Measurements from ENCODE around the gene AUTS2. TPM values are rescaled to one million over a fixed set of nuclear protein-coding genes. Genes with fewer than 3 reads are reported as not detected.

Gene AUTS2
- total and polyA plus RNA-seq, 2 experiments from 2014 or later: 3.0 to 4.4 TPM

DNA sequence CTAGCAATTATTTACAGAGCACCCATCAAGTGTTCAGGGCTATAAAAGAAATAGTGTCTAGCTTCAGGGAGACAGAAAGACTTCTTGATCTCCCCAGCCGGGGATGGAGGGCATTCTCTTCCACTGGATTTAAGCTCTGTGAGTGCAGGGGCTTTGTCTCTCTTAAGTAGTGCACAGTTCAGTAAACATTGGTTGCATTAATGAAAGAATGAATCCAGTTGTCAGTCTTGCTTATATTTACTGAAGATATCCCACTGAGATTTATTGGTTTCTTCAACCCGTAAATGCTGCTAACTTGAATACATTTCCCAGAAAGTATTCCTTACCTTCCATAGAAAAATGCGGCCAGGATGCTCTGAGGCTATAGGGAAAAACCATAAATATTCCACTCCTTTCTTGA is 41.9 kb downstream of the AUTS2 start:
- Histone ChIP-seq H3K4me1 (ENCODE audit: insufficient read depth) (no peaks in the 10 kb centered on the region), H3K27me3 (replicated peaks; ENCODE audit: insufficient read depth) (no peaks in the 10 kb centered on the region), H3F3A (ENCODE audit: insufficient read depth) (no peaks in the 10 kb centered on the region), H2AFZ (no peak overlapping the region), H3K4me3 (no peak overlapping the region), H3K9ac (no peak overlapping the region), H3K36me3 (ENCODE audit: low read depth) (no peaks in the 10 kb centered on the region), H4K20me1 (ENCODE audit: insufficient read depth) (no peaks in the 10 kb centered on the region), H3K4me2 (ENCODE audit: unreplicated experiment) (no peak overlapping the region), H3K9me2 (ENCODE audit: insufficient read depth) (no peaks in the 10 kb centered on the region), H3K27ac (no peak overlapping the region), H3K79me2 (ENCODE audit: insufficient read depth) (no peaks in the 10 kb centered on the region), H3K9me3 (ENCODE audit: low read depth) (no peaks in the 10 kb centered on the region)
- 86 to 88% methylated on average over 3 of the region's 3 CpGs for WGBS, 2 experiments (ENCODE audit: low coverage in 1 of 2, low lambda C conversion rate in 2 of 2, missing lambda C conversion rate in 2 of 2)
- in situ Hi-C loops (cut with MboI): no loop called here
- TF ChIP-seq EZH2 (IDR thresholded peaks at IDR 0.05; ENCODE audit: insufficient read depth, poor library complexity, severe bottlenecking) (no peak), EZH2phosphoT487 (IDR thresholded peaks at IDR 0.05; ENCODE audit: insufficient read depth, low read depth) (no peak)
- DNase-seq: no peak

DNA sequence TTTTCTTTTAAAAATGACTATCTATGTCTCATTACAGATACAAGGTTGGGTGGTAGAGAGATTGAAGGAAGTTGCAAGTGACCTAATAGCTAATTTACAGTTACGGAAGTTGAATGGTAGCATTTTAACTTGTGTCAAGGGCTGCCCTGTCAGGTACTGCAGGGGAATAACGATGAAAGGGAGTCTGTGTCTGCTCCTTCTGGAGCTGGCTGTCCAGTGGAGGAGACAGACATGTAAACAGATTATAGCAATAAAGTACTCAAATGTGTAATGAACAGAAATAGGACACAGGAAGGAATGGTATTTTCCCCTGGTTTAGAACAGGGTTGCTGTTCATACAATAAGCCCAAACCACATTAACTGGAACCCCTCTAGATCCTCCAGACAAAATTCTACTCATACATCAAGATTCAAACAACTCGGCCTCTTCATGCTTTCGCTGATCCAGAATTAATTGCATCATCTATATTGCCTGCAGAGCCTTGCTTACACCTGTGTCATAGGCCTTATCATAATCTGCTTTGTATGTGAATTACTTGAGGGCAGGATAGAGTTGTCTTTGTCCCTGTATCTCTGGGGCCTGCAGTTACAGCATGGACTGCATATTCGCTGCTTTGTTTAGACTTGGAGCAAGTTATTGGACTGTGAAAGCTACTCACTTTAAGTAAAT is 42.8 kb downstream of the AUTS2 start:
- Histone ChIP-seq H2AFZ (no peak overlapping the region), H4K20me1 (ENCODE audit: insufficient read depth) (no peaks in the 10 kb centered on the region), H3K27ac (no peak overlapping the region), H3K79me2 (ENCODE audit: insufficient read depth) (no peaks in the 10 kb centered on the region), H3K9me3 (ENCODE audit: low read depth) (no peaks in the 10 kb centered on the region), H3K36me3 (ENCODE audit: low read depth) (no peaks in the 10 kb centered on the region), H3K4me2 (ENCODE audit: unreplicated experiment) (no peak overlapping the region), H3K4me3 (no peak overlapping the region), H3K27me3 (replicated peaks; ENCODE audit: insufficient read depth) (no peaks in the 10 kb centered on the region), H3K9me2 (ENCODE audit: insufficient read depth) (no peaks in the 10 kb centered on the region), H3K9ac (no peak overlapping the region), H3F3A (ENCODE audit: insufficient read depth) (no peaks in the 10 kb centered on the region), H3K4me1 (ENCODE audit: insufficient read depth) (no peaks in the 10 kb centered on the region)
- TF ChIP-seq EZH2 (IDR thresholded peaks at IDR 0.05; ENCODE audit: insufficient read depth, poor library complexity, severe bottlenecking): no peak
- no peak for TF ChIP-seq EZH2phosphoT487 (IDR thresholded peaks at IDR 0.05; ENCODE audit: insufficient read depth, low read depth)
- DNase-seq: no peak
- WGBS, 2 experiments (ENCODE audit: low coverage in 1 of 2, low lambda C conversion rate in 2 of 2, missing lambda C conversion rate in 2 of 2): 85 to 87% methylated on average over 5 of the region's 5 CpGs
- in situ Hi-C loops (cut with MboI): no loop called here

GRCh38 chr7:69643265-69643664 is 45.0 kb downstream of the AUTS2 start:
- H3K4me1 ChIP-seq (ENCODE audit: insufficient read depth): no peaks in the 10 kb centered on the region
- H3K9ac ChIP-seq: no peak overlapping the region
- H3K36me3 ChIP-seq (ENCODE audit: low read depth): no peaks in the 10 kb centered on the region
- in situ Hi-C loops (cut with MboI): no loop called here
- H2AFZ ChIP-seq: no peak overlapping the region
- no peak overlapping the region for H3K4me2 ChIP-seq (ENCODE audit: unreplicated experiment)
- no peak for DNase-seq
- TF ChIP-seq EZH2 (IDR thresholded peaks at IDR 0.05; ENCODE audit: insufficient read depth, poor library complexity, severe bottlenecking) (no peak), EZH2phosphoT487 (IDR thresholded peaks at IDR 0.05; ENCODE audit: insufficient read depth, low read depth) (no peak)
- H3K27ac ChIP-seq: no peak overlapping the region
- no peaks in the 10 kb centered on the region for H3K27me3 ChIP-seq (replicated peaks; ENCODE audit: insufficient read depth)
- H3F3A ChIP-seq (ENCODE audit: insufficient read depth): no peaks in the 10 kb centered on the region
- no peaks in the 10 kb centered on the region for H3K9me3 ChIP-seq (ENCODE audit: low read depth)
- no peaks in the 10 kb centered on the region for H4K20me1 ChIP-seq (ENCODE audit: insufficient read depth)
- no peak overlapping the region for H3K4me3 ChIP-seq
- 86 to 90% methylated on average over 4 of the region's 4 CpGs for WGBS, 2 experiments (ENCODE audit: low coverage in 1 of 2, low lambda C conversion rate in 2 of 2, missing lambda C conversion rate in 2 of 2)
- H3K9me2 ChIP-seq (ENCODE audit: insufficient read depth): no peaks in the 10 kb centered on the region
- H3K79me2 ChIP-seq (ENCODE audit: insufficient read depth): no peaks in the 10 kb centered on the region

DNA sequence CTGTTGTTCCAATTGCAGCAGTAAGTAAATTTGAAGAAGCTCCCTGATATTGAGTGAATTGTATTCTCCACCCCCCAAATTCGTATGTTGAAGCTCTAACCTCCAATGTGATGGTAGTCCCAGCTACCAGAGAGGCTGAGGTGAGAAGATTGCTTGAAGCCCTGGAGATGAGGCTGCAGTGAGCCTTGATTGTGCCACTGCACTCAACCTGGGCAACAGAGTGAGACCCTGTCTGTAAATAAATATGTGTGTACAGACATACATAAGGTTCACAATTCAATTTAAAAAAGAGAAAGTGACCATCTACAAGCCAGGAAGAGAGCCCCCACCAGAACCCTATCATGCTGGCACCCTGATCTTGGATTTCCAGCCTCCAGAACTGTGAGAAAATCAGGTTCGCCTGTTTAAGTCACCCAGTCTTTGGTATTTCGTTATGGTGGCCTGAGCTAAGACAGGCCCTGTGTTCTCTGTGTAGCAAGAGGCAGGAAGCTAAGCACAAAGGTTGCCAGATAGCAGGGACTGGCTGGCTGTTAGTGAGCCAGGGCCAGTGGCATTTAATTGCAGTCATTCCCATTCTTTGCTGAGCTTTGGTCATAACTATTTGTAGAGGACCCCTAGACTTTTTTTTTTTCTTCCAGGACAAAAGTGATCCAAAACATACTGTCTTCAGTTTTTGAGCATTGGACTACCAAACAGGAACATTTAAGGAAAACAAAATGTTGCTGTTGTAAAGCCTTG is 45.6 kb downstream of the AUTS2 start:
- Histone ChIP-seq H2AFZ (no peak overlapping the region), H3K4me3 (no peak overlapping the region), H3K9me2 (ENCODE audit: insufficient read depth) (no peaks in the 10 kb centered on the region), H3F3A (ENCODE audit: insufficient read depth) (no peaks in the 10 kb centered on the region), H3K27ac (no peak overlapping the region), H3K4me2 (ENCODE audit: unreplicated experiment) (no peak overlapping the region), H3K4me1 (ENCODE audit: insufficient read depth) (no peaks in the 10 kb centered on the region), H4K20me1 (ENCODE audit: insufficient read depth) (no peaks in the 10 kb centered on the region), H3K36me3 (ENCODE audit: low read depth) (no peaks in the 10 kb centered on the region), H3K27me3 (replicated peaks; ENCODE audit: insufficient read depth) (no peaks in the 10 kb centered on the region), H3K9me3 (ENCODE audit: low read depth) (no peaks in the 10 kb centered on the region), H3K79me2 (ENCODE audit: insufficient read depth) (no peaks in the 10 kb centered on the region), H3K9ac (no peak overlapping the region)
- in situ Hi-C loops (cut with MboI): no loop called here
- 57 to 61% methylated on average over 3 of the region's 3 CpGs for WGBS, 2 experiments (ENCODE audit: low coverage in 1 of 2, low lambda C conversion rate in 2 of 2, missing lambda C conversion rate in 2 of 2)
- TF ChIP-seq EZH2phosphoT487 (IDR thresholded peaks at IDR 0.05; ENCODE audit: insufficient read depth, low read depth) (no peak), EZH2 (IDR thresholded peaks at IDR 0.05; ENCODE audit: insufficient read depth, poor library complexity, severe bottlenecking) (no peak)
- DNase-seq: peak; percentile 2

All from GM23248 (cell line).